ENCODE data around the gene PPP1R27.

- no peak for TF ChIP-seq POLR2AphosphoS5 (IDR thresholded peaks at IDR 0.05; ENCODE audit: low read depth, low read length)
- TF ChIP-seq POLR2A (IDR thresholded peaks at IDR 0.05; ENCODE audit: low read depth, low read length) = no peak
- no peak for TF ChIP-seq TAF1 (IDR thresholded peaks at IDR 0.05; ENCODE audit: borderline replicate concordance, low read depth, low read length)
These were observed 43.4 kb upstream of the PPP1R27 start for GRCh38 chr17:81878294-81878693.

Data from GM12892 (cell line).